GM12801 (cell line): ENCODE data around the gene CNIH3.

Source experiments
- TF ChIP-seq, protein P1 (sequence below): IDR thresholded peaks from one replicate; pipeline ENCODE4 v1.5.1; 2011; ENCODE audit warnings: control low read depth; ENCODE audit not compliant: insufficient read length; ENCODE audit errors: extremely low read depth

Gene CNIH3

DNA sequence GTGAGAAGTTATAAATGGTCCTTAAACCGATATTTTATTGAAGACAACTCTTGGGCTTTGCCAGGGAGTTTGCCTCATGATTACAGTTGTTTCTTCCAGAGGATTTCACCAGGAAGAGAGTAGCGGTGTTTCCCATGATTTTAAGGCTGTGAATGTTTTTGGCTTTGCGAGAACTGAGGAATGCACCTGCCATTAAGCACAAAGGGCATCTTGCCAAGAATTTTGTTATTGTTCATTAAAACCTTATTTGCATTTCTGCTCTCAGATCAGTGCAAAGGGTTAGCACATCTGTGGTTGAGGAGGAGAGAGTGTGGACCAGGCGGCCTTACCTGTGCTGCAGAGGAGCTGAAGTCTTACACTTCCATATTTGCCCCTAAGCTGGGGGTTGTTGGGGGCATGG lies 13.8 kb downstream of the CNIH3 start:
- TF ChIP-seq, protein P1, sequence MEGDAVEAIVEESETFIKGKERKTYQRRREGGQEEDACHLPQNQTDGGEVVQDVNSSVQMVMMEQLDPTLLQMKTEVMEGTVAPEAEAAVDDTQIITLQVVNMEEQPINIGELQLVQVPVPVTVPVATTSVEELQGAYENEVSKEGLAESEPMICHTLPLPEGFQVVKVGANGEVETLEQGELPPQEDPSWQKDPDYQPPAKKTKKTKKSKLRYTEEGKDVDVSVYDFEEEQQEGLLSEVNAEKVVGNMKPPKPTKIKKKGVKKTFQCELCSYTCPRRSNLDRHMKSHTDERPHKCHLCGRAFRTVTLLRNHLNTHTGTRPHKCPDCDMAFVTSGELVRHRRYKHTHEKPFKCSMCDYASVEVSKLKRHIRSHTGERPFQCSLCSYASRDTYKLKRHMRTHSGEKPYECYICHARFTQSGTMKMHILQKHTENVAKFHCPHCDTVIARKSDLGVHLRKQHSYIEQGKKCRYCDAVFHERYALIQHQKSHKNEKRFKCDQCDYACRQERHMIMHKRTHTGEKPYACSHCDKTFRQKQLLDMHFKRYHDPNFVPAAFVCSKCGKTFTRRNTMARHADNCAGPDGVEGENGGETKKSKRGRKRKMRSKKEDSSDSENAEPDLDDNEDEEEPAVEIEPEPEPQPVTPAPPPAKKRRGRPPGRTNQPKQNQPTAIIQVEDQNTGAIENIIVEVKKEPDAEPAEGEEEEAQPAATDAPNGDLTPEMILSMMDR, result no peak

DNA sequence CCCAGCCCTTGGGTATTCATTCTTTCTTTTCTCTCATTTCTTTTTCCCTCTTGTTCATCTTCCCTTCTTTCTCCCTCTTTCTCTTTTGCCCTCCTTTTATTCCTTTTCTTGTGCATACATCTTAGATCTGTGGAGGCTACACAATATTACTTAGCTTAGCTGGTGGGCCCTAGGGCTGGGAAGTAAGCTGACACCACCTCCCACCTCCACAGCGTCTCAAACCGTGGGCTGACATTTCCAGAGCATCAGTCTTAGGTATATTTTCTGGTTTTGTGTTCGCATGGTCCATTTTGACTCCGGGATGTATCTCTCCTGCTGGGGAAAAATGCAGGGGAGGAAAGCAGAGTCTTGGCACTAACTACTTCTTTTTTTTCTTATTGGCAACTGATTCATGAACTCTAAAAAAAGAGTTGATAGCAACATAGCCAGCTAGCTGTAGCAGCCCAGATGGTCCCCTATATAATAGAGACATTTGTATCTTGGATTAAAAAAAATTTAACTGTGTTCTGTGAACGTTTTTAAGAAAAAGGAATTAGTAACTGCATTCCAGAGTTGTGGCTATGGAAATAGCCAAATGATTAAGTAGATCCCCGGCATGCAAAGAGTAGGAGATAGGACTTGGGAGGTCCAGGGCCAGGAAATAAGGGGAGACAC lies 15.5 kb downstream of the CNIH3 start:
- TF ChIP-seq, protein P1, result no peak

DNA sequence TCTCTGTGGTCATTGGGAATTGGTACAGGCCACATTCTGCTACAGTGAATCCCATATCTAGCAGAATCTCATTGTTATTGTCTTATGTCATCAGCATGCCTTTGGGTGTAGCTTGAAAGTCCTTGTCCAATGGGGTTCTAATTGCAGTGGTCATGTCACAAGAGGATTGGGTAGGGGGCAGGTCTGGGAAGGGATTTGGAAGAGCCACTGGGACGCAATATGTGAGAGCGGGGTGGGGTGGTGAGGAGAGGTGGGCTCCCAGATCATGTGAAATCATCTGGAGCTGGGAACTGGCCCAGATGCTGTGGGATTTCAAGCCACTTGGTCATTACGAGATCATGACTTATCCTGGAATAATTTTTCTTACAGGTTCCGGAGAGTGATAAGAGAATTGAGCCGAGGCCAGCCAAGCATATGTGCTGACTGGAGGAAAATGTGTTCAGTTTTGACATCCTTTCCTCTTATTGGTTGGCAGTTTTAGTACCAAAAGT lies 16.3 kb downstream of the CNIH3 start:
- TF ChIP-seq, protein P1, result no peak

GRCh38 chr1:224632921-224633321 lies 16.8 kb downstream of the CNIH3 start:
- TF ChIP-seq, protein P1, result no peak

GRCh38 chr1:224635356-224635755 lies 19.2 kb downstream of the CNIH3 start:
- TF ChIP-seq, protein P1, result no peak

GRCh38 chr1:224637515-224637914 lies 21.4 kb downstream of the CNIH3 start:
- TF ChIP-seq, protein P1, result no peak

DNA sequence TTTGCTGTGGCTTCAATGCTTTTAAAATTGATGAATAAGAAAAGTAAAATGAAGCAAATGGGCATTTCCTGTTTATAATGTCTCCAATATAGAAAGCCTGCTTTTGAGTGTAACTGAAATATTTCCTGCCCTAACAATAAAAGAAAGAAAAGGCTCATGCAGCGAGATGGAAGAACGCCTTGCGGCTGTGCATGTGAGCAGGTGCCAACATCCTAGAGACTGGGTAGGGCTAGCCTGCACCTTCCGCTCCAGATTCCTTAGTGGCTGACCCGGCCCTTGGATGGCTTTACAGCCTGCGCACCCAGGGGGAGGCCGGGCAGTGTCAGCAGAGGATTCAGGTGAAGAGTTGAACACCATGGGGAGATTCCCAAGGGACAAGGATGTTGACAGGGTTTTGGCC lies 21.8 kb downstream of the CNIH3 start:
- TF ChIP-seq, protein P1, result no peak
